GM19025 (cell line): Measurements from ENCODE around the gene UROS.

ENCODE experiments used
- ATAC-seq: cut with Tn5 transposase; IDR thresholded peaks from one replicate; pipeline ENCODE4 v1.9.1; 2021; ENCODE audit warnings: mild to moderate bottlenecking, low read depth, moderate library complexity; ENCODE audit not compliant: unreplicated experiment

UROS gene

GRCh38 chr10:125769175-125769574 is 53.9 kb downstream of the UROS start:
- ATAC-seq, result no peak

DNA sequence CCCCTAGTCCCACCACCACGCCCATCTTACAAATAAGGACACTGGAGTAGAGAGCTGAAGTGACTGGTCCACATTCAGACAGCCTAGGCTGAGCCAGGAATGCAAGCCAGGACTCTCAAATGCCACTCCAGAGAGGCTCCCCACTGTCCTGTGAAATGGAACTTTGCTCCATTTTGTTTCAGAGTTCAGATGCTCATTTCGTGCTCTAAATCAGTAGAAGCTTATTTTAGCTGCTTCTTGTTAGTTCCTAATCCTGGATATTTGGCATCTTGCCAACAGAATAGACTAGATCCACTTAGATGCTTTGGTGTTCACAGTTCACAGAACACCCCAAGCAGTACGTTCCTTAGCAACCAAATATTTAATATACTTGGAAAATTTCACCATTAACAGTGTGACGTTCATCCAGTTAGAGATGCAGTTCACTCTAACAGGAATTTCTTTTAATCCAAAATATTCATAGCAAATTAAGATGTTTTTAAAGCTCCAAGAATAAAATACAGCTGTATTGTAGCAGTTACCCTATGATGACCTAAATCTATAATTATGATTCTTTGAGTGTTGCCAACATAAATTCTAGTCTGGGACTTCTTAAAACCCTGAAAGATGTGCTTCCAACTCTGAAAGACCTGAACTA is 54.7 kb downstream of the UROS start:
- ATAC-seq, result no peak

DNA sequence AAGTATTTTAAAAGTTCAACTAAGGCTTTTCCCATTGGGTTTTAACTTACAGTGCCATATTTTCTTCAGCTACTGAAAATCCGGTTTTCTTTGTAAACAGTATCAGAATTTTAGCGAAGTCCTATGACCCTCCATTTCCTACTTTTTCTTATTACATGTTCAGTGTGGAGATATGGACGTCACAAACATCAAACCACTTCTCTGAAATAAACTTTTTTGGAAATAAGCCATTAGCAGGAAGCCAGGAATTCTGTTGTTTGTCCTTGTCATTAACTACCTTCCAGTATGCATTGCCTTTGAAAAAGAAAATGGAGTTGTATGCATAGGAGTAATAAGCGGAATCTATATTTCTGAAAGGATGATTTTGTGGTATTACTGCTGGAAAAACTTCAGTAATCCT is 56.5 kb downstream of the UROS start:
- no peak for ATAC-seq

- ATAC-seq, result no peak
Measured at GRCh38 chr10:125765835-125766234, 57.2 kb downstream of the UROS start.

- no peak for ATAC-seq
Measured at GRCh38 chr10:125762692-125763648, 60.1 kb downstream of the UROS start.

DNA sequence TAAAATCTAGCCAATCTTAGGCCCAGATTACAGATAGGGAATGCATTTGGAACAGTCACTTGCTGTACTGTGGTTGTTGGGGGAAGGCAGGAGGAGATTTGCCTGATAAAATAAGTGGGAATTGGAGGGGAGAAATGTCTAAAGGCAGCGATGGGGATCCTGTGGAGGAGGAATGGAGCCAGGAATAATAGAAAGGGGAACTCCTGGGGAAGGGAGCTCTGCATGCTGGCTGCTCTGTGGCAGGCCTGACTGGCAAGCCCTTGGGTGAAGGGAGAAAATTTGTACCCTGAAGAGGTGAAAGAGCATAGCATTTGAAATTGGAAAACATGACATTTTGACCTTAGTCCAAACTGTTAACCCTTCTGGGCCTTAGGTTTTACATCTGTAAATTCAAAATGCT is 61.1 kb downstream of the UROS start:
- no peak for ATAC-seq

DNA sequence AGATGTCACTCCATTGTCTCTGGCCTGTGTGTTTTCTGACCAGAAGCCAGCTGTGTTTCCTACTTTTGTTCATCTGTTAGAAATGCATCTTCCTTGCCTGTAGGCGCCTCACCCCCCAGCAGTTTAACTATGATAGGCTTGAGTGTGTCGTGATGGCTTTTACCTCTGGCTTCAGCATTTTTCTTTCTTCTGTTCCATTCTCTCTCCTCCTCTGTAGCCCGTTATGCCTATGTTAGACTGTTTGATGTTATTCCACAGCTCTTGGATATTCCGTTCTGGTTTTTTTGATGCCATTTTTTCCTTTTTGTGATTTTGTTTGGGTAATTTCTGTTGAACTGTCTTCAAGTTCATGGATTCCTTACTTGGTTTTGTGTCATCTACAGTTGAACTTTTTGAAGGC is 65.3 kb downstream of the UROS start:
- no peak for ATAC-seq

GRCh38 chr10:125756853-125757487 is 66.1 kb downstream of the UROS start:
- ATAC-seq, result no peak

DNA sequence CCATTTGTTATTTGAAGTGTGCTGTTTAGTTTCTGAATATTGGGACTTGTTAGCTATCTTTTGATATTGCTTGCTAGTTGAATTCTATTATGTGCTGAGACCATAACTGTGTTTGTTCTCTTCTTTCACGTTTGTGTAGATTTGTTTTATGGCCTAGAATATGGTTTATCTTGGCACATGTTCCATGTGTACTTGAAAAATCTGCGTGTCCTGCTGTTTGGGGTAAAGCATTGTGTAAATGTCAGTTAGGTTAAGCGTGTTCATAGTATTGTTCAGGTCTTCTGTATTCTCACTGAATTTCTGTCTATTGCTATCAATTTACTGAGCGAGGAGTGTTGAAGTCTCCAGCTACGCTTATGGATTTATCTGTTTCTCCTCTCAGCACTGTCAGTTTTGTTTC is 66.9 kb downstream of the UROS start:
- no peak for ATAC-seq

- no peak for ATAC-seq
Measured at GRCh38 chr10:125747417-125747816, 75.6 kb downstream of the UROS start.

DNA sequence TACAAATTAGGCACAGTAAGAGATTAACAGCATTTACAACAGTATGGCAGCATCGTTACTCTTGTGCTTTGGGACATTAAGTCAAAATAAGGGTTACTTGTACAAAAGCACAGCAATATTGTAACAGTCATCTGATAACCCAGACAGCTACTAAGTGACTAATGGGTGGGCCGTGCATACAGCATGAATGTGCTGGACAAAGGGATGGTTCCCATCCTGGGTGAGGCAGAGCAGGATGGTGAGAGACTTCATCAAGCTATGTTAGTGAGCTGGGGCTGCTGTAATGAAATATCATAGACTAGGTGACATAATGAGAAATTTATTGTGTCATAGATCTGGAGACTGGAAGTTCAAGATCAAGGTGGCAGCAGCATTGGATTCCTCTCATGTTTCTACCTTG is 78.1 kb downstream of the UROS start:
- ATAC-seq, result no peak

GRCh38 chr10:125742465-125742864 is 80.6 kb downstream of the UROS start:
- no peak for ATAC-seq

DNA sequence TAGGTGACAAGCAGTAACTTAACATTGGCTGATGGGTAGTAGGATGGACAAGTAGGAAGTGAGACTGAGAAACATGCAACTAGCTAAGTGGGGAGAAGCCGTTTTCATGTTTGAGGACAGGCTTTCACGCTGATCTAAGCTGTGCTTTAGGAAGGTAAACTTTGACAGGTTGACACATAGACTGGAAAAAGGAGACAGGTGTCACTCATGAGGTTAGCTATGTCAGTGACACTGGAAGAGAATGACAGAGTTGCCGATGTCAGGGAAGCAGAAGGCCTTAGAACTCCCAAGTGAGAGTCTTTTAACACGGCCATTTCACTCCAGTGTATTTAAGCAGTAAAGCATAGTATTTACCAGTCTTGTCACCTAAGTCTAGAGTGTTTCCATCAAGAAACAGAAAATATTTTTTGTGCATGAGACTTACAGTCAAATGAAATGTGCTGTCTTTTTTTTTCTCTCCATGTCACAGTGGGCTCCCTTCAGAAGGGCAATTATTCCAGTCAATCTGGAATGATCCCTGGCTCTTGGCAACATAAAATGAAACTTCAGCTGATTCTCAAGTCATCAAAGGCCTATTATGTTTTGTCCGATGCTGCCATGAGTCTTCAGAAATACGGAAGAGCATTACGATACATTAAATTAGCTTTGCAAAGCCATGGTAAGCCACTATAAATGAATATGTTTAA is 82.9 kb downstream of the UROS start:
- no peak for ATAC-seq
